GM19023 (cell line): ENCODE data around the gene SCLY.
"Not testable (repeated sequence)": the region's sequence is repeated elsewhere in the genome, so short reads cannot be mapped to it uniquely, and the experiment has no call there.

Experiments
- ATAC-seq: cut with Tn5 transposase; IDR thresholded peaks from one replicate; pipeline ENCODE4 v1.9.1; 2021; ENCODE audit warnings: mild to moderate bottlenecking, moderate library complexity; ENCODE audit not compliant: unreplicated experiment

The SCLY gene

GRCh38 chr2:238039985-238040384 lies 20.8 kb upstream of the SCLY start:
- no peak for ATAC-seq

GRCh38 chr2:238040918-238041317 lies 19.9 kb upstream of the SCLY start:
- ATAC-seq = no peak

GRCh38 chr2:238042090-238042489 lies 18.7 kb upstream of the SCLY start:
- ATAC-seq = no peak

- no peak for ATAC-seq
Observed at GRCh38 chr2:238042849-238043584, 17.8 kb upstream of the SCLY start.

- ATAC-seq = no peak
Observed at GRCh38 chr2:238043851-238044250, 16.9 kb upstream of the SCLY start.

GRCh38 chr2:238045575-238045974 lies 15.2 kb upstream of the SCLY start:
- no peak for ATAC-seq

- no peak for ATAC-seq
Observed at GRCh38 chr2:238046725-238047270, 14.0 kb upstream of the SCLY start.

GRCh38 chr2:238053191-238053776 lies 7.5 kb upstream of the SCLY start:
- no peak for ATAC-seq

GRCh38 chr2:238055841-238056240 lies 5.0 kb upstream of the SCLY start:
- no peak for ATAC-seq

GRCh38 chr2:238057696-238058575 lies 2.9 kb upstream of the SCLY start:
- ATAC-seq = not testable (repeated sequence)

- no peak for ATAC-seq
Observed at GRCh38 chr2:238059505-238059904, 1.3 kb upstream of the SCLY start.

- peak; percentile 1 for ATAC-seq
Observed at GRCh38 chr2:238060096-238060541, 682 bp upstream of the SCLY start.

GRCh38 chr2:238061315-238062202 lies 758 bp downstream of the SCLY start:
- ATAC-seq = peak; percentile 7

- no peak for ATAC-seq
Observed at GRCh38 chr2:238063414-238064189, 2.8 kb downstream of the SCLY start.

GRCh38 chr2:238064376-238064775 lies 3.6 kb downstream of the SCLY start:
- no peak for ATAC-seq

GRCh38 chr2:238065071-238065846 lies 4.5 kb downstream of the SCLY start:
- ATAC-seq = no peak

GRCh38 chr2:238066218-238066617 lies 5.4 kb downstream of the SCLY start:
- ATAC-seq = no peak

GRCh38 chr2:238066718-238067117 lies 5.9 kb downstream of the SCLY start:
- not testable (repeated sequence) for ATAC-seq

- no peak for ATAC-seq
Observed at GRCh38 chr2:238067939-238068338, 7.1 kb downstream of the SCLY start.
